GM18909 (cell line): ENCODE measurements around the gene EIF3A.
A peak's percentile ranks its signal among the peaks of the same experiment; 100 is the strongest.
"Not testable (repeated sequence)": the region's sequence is repeated elsewhere in the genome, so short reads cannot be mapped to it uniquely, and the experiment has no call there.

Experiments
- ATAC-seq: cut with Tn5 transposase; IDR thresholded peaks from one replicate; pipeline ENCODE4 v1.9.1; 2021; ENCODE audit warnings: mild to moderate bottlenecking; ENCODE audit not compliant: unreplicated experiment, poor library complexity

EIF3A gene, protein sequence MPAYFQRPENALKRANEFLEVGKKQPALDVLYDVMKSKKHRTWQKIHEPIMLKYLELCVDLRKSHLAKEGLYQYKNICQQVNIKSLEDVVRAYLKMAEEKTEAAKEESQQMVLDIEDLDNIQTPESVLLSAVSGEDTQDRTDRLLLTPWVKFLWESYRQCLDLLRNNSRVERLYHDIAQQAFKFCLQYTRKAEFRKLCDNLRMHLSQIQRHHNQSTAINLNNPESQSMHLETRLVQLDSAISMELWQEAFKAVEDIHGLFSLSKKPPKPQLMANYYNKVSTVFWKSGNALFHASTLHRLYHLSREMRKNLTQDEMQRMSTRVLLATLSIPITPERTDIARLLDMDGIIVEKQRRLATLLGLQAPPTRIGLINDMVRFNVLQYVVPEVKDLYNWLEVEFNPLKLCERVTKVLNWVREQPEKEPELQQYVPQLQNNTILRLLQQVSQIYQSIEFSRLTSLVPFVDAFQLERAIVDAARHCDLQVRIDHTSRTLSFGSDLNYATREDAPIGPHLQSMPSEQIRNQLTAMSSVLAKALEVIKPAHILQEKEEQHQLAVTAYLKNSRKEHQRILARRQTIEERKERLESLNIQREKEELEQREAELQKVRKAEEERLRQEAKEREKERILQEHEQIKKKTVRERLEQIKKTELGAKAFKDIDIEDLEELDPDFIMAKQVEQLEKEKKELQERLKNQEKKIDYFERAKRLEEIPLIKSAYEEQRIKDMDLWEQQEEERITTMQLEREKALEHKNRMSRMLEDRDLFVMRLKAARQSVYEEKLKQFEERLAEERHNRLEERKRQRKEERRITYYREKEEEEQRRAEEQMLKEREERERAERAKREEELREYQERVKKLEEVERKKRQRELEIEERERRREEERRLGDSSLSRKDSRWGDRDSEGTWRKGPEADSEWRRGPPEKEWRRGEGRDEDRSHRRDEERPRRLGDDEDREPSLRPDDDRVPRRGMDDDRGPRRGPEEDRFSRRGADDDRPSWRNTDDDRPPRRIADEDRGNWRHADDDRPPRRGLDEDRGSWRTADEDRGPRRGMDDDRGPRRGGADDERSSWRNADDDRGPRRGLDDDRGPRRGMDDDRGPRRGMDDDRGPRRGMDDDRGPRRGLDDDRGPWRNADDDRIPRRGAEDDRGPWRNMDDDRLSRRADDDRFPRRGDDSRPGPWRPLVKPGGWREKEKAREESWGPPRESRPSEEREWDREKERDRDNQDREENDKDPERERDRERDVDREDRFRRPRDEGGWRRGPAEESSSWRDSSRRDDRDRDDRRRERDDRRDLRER (N-terminal part only)

DNA sequence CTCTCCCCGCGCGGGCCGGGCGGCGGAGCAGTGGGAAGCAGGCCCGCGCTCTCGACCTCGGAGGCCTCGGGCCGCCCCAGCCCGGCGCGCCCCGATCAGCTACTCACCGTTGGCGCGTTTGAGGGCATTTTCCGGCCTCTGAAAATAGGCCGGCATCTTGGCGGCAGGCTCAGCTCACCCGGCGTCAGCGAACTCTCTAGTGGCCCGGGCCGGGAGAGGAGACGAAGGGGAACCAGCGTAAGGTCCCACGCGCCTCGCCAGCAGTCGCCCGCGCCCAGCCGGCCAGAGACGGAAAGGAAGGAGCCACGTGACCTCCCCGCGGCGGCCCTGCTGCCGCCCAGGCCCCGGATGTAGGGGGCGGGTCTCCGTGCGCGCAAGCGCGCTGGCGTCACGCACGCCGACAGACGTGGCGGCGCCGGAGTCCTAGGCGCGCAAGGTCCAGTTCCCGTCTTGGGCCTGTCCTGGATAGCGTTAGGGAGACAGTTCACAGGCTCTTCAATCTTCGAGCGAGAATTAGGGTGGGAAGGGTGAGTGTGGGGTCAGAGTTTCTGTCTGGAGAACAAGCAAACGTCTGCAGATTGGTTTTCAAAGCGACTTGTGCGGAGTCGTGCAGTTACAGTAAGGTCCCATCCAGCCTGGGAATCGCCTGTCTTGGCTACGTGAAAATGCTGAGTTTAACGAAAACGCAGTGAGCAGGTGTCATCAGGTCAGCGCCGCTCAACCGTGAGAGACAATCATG is at the start of gene EIF3A:
TSS of gene EIF3A (minus strand) at position 297 of the 739 bp plus-strand sequence. CDS start at position 156, 141 bp downstream.
- ATAC-seq = peak; percentile 84

- ATAC-seq = no peak
Observed at GRCh38 chr10:119129721-119130120, 49.1 kb upstream of the EIF3A start.

- ATAC-seq = no peak
Observed at GRCh38 chr10:119125942-119126341, 45.3 kb upstream of the EIF3A start.

GRCh38 chr10:119120875-119121274 is 40.3 kb upstream of the EIF3A start:
- no peak for ATAC-seq

GRCh38 chr10:119120413-119120867 is 39.8 kb upstream of the EIF3A start:
- peak; percentile 93 for ATAC-seq

DNA sequence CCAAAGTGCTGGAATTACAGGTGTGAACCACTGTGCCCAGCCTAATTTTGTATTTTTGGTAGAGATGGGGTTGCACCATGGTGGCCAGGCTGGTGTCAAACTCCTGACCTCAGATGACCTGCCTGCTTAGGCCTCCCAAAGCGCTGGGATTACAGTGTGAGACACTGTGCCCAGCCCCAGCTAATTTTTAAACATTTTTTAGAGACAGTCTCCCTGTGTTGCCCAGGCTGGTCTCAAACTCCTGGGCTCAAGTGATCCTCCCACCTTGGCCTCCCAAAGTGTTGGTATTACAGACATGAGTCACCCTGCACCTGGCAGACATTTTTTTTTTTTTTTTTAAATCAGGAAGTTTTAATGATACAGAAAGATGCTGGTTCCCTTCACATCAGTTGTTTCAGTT is 38.8 kb upstream of the EIF3A start:
- no peak for ATAC-seq

DNA sequence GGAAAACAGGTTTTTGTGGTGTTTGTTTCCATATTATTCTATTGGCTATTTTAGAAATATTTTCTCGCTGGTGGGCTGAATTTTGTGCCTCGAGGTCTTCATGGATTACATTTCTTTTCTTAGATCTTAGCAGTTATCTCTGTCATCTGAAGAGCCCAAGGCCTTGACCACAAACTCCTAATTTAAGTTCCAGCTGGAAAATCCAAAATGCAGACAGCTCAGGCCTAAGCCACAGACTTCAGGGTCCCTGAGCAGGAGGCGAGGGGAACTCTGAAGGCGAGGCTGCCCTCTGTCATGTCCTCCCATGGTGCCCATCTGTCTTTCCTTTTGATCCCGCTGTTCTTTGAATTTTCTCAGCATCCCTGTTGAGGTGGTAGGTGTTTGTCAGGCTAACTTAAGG is 37.6 kb upstream of the EIF3A start:
- ATAC-seq = no peak

GRCh38 chr10:119116326-119116951 is 35.8 kb upstream of the EIF3A start:
- no peak for ATAC-seq

GRCh38 chr10:119115926-119116325 is 35.3 kb upstream of the EIF3A start:
- ATAC-seq = no peak

DNA sequence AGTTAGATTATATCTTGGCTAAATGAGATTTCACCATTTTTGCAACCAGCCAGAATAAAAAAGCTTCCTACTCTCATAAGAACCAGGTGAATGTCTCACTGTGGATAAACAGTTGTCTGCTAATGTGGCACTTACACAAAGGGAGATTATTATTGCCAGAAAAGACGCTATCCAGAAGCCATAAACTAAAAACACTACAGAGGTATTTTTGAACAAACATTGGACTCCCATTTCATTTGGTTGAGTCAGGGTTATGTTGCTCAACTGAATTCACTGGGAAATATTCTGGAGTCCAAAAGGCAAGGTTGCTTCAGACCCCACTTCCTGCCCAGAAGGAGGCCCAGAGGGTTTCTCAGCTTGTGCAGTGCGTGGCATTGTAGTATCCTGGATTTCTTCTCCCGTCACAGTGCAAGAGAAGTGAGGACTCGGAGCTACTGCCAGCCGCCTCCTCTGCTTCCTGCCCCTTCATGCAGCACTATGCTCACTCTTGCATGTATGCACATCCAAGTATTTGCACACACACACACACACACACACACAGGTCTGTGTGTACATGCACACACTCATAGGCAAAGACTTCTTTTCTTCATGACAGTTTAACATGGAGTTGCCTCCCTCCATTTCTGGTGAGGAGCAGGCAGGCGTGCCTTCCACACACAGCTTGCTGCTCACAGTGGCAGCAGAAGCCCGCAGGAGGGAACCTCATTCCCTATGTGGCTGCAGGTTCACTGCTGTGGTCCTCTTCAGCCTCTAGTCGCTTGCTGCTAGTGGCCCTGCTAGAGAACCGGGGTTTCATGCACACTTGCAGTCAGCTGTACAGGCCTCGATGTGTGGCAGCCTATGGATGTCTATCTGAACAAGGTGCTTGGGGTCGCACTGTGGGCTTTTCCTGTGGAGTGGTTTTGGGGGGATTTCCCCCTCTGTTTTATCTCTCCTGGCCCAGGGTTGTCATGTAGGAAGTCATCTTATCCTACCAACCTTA is 33.4 kb upstream of the EIF3A start:
- no peak for ATAC-seq

- no peak for ATAC-seq
Observed at GRCh38 chr10:119112056-119112455, 31.4 kb upstream of the EIF3A start.

GRCh38 chr10:119107771-119108170 is 27.2 kb upstream of the EIF3A start:
- not testable (repeated sequence) for ATAC-seq

DNA sequence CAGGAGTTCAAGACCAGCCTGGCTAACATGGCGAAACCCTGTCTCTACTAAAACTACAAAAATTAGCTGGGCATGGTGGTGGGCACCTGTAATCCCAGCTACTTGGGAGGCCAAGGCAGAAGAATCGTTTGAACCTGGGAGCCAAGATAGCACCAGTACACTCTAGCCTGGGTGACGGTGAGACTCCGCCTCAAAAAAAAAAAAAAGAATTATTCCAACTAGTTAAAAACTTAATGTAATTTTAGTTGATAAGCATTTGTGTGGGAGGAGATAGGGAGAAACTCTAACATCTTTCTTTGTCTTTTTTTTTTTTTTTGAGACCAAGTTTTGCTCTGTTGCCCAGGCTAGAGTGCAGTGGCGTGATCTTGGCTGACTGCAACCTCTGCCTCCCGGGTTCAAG is 26.5 kb upstream of the EIF3A start:
- ATAC-seq = not testable (repeated sequence)

DNA sequence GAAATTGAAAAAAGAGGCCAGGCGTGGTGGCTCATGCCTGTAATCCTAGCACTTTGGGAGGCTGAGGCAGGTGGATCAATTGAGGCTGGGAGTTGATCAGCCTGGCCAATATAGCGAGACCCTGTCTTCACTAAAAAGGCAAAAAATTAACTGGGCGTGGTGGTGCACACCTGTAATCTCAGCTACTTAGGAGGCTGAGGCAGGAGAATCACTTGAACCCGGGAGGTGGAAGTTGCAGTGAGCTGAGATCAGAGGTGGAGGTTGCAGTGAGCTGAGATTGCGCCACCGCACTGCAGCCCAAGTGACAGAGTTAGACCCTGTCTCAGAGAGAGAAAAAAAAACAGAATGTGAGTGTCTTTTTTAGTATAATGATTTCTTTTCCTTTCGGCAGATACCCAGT is 25.3 kb upstream of the EIF3A start:
- not testable (repeated sequence) for ATAC-seq

DNA sequence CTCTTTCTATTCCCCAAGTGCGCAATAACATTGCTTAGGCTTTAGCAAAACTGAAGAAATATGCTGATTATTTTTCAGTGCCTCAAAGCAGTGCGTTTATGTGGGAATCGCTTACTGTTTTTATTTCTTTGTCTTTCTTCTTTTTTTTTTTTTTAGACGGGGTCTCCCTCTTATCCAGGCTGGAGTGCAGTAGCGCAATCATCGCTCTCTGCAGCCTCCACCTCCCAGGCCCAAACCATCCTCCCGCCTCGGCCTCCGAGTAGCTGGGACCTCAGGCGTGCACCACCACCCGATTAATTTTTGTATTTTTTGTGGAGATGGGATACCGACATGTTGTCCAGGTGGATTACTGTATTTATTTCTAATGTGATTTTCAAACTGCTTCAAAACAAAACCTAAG is 24.5 kb upstream of the EIF3A start:
- ATAC-seq = no peak

GRCh38 chr10:119104654-119105015 is 24.0 kb upstream of the EIF3A start:
- no peak for ATAC-seq

DNA sequence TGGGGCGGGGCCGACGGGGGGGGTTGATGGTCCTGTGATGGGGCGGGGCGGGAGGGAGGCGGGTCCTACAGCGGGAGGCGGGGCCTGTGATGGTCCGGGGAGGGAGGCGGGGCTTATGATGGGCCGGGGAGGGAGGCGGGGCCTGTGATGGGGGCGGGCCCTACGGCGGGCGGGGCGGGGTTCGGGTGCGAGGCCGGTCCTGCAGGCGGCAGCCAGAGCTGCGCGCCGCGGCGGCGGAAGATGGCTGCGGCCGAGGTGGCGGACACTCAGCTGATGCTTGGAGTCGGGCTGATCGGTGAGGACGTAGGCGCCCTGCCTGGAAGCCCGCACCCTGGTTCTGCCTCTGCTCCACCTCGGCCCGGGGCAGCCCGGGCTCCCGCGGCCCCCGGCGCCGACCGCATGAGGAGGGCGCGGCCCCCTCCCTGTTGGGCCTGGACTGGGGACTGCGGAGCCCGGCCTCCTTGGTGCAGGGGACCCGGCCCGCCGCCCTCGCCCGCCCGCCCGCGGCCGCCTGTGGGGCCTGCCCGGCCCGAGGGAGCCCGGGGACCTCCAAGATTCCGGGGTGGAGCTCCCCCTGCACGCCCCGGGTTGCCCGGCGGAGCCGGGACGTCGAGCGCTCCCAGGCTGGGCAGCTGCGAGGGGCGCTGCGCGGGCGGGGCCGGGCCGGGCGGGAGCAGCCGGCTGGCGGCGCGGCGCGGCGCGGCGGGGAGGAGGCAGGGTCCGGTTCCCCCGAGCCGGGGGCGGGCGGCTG is 23.5 kb upstream of the EIF3A start, which contains the start of gene DENND10:
TSS of gene DENND10 (plus strand) at position 211 of the 751 bp plus-strand sequence. CDS start at position 241, 30 bp downstream.
- peak; percentile 84 for ATAC-seq
